Cardiac fibroblast (primary cell): ENCODE measurements around the gene GALNT1.

Source experiments
- DNase-seq, 2 donors: peaks; one replicate each; pipeline versions ENCODE4 v3.0.0 to v3.0.0-alpha.2; 2010; ENCODE audit warnings: low read depth in 2 of 2
- H3K4me3 ChIP-seq, 2 donors: replicated peaks in 1 of 2; 1 replicate in 1 of 2; 2 replicates in 1 of 2; pipeline ENCODE4 v1.5.1; 2011; ENCODE audit warnings: low read depth in 2 of 2, low read length in 2 of 2, mild to moderate bottlenecking in 2 of 2, moderate library complexity in 1 of 2
- TF ChIP-seq, protein P1 (sequence below): IDR thresholded peaks from one replicate; pipeline ENCODE4 v1.5.1; 2011; ENCODE audit warnings: low read depth, mild to moderate bottlenecking, low read length, inconsistent platforms

GALNT1 gene

DNA sequence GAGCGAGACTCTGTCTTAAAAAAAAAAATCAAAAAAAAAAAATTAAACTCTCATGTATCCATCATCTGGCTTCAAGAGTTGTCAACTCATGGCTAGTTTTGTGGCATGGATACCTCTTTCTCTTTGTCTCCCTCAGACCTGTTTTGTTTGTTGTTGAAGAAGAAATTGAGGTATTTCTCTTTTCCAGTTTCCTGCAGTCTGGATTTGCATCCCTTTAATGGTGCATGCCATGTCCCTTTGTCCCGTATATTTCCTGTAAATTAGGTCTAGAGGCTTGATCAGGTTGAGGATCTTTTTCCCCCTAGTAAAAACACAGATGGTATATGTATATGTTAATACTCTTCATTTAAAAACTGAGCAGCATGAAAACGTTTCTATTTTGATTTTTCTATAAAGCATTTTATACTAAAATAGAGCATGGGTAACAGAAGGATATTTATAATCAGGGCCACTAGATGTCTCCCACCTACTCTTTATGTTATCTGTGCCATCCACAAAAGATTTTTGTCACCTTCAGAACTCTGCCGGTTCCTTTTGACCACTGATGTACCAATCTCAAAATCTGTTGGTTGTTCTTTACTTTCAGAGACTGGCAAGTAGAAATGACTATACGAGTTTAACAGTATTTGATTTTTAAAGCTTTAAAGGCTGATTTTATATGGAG, 80.1 kb downstream of the GALNT1 start:
- DNase-seq: no peak
- TF ChIP-seq, protein P1, sequence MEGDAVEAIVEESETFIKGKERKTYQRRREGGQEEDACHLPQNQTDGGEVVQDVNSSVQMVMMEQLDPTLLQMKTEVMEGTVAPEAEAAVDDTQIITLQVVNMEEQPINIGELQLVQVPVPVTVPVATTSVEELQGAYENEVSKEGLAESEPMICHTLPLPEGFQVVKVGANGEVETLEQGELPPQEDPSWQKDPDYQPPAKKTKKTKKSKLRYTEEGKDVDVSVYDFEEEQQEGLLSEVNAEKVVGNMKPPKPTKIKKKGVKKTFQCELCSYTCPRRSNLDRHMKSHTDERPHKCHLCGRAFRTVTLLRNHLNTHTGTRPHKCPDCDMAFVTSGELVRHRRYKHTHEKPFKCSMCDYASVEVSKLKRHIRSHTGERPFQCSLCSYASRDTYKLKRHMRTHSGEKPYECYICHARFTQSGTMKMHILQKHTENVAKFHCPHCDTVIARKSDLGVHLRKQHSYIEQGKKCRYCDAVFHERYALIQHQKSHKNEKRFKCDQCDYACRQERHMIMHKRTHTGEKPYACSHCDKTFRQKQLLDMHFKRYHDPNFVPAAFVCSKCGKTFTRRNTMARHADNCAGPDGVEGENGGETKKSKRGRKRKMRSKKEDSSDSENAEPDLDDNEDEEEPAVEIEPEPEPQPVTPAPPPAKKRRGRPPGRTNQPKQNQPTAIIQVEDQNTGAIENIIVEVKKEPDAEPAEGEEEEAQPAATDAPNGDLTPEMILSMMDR: peak; percentile 6
- H3K4me3 ChIP-seq: no peak overlapping the region

DNA sequence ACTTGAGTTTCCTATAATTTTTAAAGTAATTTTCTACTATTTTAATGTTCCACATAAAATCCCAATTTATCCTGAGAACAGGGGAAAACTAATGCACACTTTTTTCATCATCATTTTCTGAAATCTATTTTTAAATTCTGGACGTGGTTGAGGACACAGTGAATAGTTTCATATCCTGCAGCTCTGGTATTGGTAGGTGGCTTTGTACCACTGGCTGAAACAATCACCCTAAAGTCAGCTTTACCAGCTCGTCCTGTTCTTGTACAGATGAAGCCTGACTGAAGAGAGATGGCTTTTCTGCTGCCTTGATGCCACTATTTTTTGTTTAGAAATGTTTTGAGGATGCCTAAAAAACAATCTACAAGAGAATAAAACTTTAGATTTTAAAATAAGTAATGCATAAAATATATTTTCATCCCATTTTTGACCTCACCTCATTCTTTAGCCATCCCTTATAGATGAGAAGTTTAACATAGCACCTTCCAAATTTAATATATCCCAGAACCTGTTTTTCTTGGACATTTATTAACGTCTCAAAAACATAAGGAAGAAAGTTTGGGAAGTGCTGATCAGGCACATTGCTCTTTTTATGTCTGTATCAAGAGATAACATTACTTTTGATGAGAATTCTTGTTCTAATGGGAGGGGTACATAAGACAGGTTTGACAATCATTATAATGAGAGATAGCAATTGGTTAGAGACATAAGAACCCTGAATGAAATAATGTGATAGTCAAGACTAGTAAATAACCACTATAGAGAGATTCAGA, 80.9 kb downstream of the GALNT1 start:
- DNase-seq: no peak
- no peak overlapping the region for H3K4me3 ChIP-seq
- TF ChIP-seq, protein P1: no peak

DNA sequence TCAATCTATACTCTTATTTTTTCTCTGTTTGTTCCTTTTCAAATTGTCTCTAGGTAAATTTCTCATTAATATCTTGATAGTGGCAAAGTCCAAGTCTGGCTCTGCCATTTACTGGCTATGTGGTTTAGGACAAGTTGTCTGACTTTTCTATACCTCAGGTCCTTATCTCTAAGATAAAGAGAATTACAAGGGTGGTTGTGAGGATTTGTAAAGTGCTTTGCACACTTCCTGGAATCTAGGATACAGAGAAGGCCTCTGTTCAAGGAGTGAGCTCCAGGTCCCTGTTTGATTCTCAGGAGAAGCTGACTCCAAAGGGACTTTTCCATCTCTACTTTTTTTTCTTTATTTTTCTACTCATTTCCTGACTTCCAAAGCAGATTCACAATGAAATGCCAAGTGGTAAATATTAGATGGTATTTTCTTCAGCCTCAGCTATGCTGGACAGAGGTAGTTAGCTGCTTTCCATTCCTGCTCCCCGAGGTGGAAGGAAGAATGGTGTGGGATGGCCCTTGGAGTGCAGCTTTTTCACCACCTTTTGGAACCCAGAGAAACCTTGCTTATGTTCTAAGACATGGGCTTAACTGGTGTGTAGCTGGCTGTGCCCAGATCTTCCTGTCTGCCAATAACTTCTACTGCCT, 90.5 kb downstream of the GALNT1 start:
- DNase-seq: peak; percentile 3 to 8
- TF ChIP-seq, protein P1: no peak
- H3K4me3 ChIP-seq: no peak overlapping the region

DNA sequence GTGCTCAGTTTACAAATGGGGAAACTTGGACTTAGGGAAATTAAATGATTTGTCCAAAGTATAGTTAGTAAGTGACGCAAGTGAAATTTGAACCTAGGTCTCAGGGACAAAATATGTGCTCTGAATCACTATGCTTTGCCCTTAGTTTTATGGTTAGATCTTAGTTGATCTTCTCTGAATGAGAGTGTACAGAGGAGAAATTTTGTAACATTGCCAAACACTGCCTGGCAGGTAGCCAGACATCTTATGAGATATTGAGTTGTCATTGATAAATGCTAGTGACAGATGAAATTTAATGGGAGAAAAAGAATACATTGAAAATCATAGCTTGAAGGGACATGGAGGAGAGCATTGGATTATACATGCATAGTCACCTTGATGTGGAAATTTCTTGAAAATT, 91.4 kb downstream of the GALNT1 start:
- H3K4me3 ChIP-seq: no peak overlapping the region
- peak; percentile 3 to 65 for DNase-seq
- TF ChIP-seq, protein P1: no peak

DNA sequence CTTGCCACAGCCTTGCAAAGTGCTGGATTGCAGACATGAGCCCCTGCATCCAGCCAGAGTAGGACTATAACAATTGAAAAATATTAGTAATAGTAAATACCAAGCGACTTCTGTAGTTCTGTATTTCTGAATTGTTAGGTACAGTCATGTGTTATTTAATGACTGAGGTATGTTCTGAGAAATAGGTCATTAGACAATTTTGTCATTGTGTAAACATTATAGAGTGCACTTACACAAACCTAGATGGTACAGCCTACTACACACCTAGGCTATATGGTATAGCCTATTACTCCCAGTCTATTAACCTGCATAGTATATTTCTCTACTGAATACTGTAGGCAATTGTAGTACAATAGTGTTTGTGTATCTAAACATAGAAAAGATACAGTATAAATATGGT, 92.1 kb downstream of the GALNT1 start:
- TF ChIP-seq, protein P1: no peak
- H3K4me3 ChIP-seq: no peak overlapping the region
- DNase-seq: no peak

DNA sequence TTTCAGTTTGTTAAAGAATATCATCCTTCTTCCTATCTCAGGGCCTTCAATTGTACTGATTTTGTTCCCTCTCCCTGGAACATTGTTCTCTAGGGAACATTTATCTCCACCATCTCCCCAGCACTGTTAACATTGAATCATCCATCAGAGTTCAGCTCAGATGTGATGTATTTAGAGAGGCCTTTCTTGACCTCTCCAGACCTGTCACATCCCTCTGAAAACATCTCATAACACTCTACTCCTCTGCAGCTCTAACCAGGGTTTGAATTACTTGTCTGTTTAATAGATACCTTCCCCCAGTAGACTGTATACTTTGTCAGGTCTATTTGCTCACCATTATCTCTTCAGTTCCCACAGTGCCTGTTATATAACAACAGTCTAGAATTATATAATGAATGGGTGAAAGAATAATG, 98.6 kb downstream of the GALNT1 start:
- no peak overlapping the region for H3K4me3 ChIP-seq
- peak in 1 of 2 donors; percentile 6 for DNase-seq
- TF ChIP-seq, protein P1: no peak
